Measurements from ENCODE around the gene SLC6A6. TPM values are rescaled to one million over a fixed set of nuclear protein-coding genes. Genes with fewer than 3 reads are reported as not detected.

The SLC6A6 gene
- total and polyA plus RNA-seq, 10 of the 15 experiments (the other 5 are each of a cell fraction or from before 2014, with no cell fraction given) = 5.6 to 47.0 (median 20.2) TPM

DNA sequence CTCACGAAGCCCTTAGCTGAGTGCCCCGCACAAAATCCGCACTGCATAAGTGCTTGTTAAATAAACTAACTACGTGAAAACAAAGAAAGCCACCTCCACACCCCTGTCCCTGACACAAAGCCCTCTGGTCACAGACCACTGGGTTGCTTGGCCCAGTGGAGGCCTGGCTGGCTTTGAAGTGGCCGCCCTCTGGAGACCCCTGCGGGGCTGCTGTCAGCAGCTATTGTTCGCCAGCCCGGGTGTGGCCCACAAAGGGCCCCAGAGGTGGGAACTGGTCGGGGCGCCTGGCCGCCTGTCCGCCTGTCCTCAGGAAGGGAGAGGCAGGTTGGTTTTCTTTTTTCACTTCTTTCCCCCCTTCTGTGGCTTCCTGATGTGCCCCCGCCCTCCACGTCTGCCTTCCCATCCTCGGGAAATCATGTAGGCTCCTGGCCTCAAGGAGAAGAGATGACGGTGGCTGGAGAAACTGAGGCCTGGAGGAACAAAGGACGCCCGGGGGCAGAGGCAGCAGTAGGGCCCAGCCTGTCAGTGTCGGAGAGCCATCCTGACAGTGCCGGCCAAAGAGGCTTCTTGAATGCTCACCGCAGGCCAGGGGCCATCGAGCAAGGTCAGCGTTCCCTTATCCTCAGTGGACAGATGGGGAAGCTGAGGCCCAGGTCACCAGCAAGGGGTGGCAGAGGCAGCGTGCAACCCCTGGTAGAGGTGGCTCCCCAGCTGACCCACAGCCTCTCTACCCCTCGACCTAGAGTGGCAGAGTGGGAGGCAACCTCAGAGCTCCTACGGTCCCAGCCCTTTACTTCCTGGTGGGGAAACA, 61.1 kb downstream of the SLC6A6 start:
- peaks cover 6 to 11% of the 10 kb centered on the region in 2 experiments; a peak in 3 of 4 replicates for H3K36me3 ChIP-seq (ENCODE audit: control insufficient read depth in 2 of 2, insufficient read depth in 2 of 2, low read length in 1 of 2)
- FAIRE-seq = no peak
- ChIA-PET RAD21 (ENCODE audit: unreplicated experiment) (interaction anchor here (1.4 to 2.5 kb wide), 2 partner anchors 184 to 260 kb away, joined by 4 to 11 read pairs; no protein-coding TSS in a partner anchor), CTCF (interaction anchor here (0.7 to 3.1 kb wide), 10 partner anchors 7 to 567 kb away, joined by 3 to 17 read pairs (median 8); partner anchors contain the start of gene SLC6A6), SMC1A (ENCODE audit: uncharacterized antibody, unreplicated experiment) (interaction anchor here (1.3 to 2.6 kb wide), 6 partner anchors 33 to 263 kb away, joined by 3 to 18 read pairs (median 4); no protein-coding TSS in a partner anchor), POLR2A (no interaction called here)
- ATAC-seq = no peak
- H3K27ac ChIP-seq (ENCODE audit: control insufficient read depth, insufficient read depth) = no peak overlapping the region
- no peak overlapping the region for H3K9ac ChIP-seq (ENCODE audit: control insufficient read depth, insufficient read depth, low read length)
- no peak for TF ChIP-seq SMAD5 (IDR thresholded peaks at IDR 0.05; ENCODE audit: low read depth)
- no peak for TF ChIP-seq GABPA (IDR thresholded peaks at IDR 0.05; ENCODE audit: low read depth)
- no peak for TF ChIP-seq JUNB (IDR thresholded peaks at IDR 0.05)
- no peak for TF ChIP-seq EED (IDR thresholded peaks at IDR 0.05; ENCODE audit: low read depth)
- no peak for TF ChIP-seq KLF5 (IDR thresholded peaks at IDR 0.05; ENCODE audit: partially characterized antibody)
- no peak for TF ChIP-seq CEBPB (IDR thresholded peaks at IDR 0.05; ENCODE audit: borderline replicate concordance in 1 of 2, low read depth in 2 of 2, low read length in 2 of 2)
- TF ChIP-seq BRCA1 (IDR thresholded peaks at IDR 0.05; ENCODE audit: low read depth, low read length) = no peak
- TF ChIP-seq, protein P1, sequence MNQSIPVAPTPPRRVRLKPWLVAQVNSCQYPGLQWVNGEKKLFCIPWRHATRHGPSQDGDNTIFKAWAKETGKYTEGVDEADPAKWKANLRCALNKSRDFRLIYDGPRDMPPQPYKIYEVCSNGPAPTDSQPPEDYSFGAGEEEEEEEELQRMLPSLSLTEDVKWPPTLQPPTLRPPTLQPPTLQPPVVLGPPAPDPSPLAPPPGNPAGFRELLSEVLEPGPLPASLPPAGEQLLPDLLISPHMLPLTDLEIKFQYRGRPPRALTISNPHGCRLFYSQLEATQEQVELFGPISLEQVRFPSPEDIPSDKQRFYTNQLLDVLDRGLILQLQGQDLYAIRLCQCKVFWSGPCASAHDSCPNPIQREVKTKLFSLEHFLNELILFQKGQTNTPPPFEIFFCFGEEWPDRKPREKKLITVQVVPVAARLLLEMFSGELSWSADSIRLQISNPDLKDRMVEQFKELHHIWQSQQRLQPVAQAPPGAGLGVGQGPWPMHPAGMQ (IDR thresholded peaks at IDR 0.05; ENCODE audit: borderline replicate concordance) = no peak
- TF ChIP-seq BHLHE40 (IDR thresholded peaks at IDR 0.05; ENCODE audit: borderline replicate concordance in 1 of 2, low read depth in 2 of 2, low read length in 1 of 2) = no peak
- no peak for TF ChIP-seq IKZF2 (IDR thresholded peaks at IDR 0.05)
- no peak for TF ChIP-seq NFXL1 (IDR thresholded peaks at IDR 0.05; ENCODE audit: borderline replicate concordance)
- TF ChIP-seq, protein P2, sequence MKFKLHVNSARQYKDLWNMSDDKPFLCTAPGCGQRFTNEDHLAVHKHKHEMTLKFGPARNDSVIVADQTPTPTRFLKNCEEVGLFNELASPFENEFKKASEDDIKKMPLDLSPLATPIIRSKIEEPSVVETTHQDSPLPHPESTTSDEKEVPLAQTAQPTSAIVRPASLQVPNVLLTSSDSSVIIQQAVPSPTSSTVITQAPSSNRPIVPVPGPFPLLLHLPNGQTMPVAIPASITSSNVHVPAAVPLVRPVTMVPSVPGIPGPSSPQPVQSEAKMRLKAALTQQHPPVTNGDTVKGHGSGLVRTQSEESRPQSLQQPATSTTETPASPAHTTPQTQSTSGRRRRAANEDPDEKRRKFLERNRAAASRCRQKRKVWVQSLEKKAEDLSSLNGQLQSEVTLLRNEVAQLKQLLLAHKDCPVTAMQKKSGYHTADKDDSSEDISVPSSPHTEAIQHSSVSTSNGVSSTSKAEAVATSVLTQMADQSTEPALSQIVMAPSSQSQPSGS (IDR thresholded peaks at IDR 0.05; ENCODE audit: low read length) = no peak
- TF ChIP-seq, protein P3, sequence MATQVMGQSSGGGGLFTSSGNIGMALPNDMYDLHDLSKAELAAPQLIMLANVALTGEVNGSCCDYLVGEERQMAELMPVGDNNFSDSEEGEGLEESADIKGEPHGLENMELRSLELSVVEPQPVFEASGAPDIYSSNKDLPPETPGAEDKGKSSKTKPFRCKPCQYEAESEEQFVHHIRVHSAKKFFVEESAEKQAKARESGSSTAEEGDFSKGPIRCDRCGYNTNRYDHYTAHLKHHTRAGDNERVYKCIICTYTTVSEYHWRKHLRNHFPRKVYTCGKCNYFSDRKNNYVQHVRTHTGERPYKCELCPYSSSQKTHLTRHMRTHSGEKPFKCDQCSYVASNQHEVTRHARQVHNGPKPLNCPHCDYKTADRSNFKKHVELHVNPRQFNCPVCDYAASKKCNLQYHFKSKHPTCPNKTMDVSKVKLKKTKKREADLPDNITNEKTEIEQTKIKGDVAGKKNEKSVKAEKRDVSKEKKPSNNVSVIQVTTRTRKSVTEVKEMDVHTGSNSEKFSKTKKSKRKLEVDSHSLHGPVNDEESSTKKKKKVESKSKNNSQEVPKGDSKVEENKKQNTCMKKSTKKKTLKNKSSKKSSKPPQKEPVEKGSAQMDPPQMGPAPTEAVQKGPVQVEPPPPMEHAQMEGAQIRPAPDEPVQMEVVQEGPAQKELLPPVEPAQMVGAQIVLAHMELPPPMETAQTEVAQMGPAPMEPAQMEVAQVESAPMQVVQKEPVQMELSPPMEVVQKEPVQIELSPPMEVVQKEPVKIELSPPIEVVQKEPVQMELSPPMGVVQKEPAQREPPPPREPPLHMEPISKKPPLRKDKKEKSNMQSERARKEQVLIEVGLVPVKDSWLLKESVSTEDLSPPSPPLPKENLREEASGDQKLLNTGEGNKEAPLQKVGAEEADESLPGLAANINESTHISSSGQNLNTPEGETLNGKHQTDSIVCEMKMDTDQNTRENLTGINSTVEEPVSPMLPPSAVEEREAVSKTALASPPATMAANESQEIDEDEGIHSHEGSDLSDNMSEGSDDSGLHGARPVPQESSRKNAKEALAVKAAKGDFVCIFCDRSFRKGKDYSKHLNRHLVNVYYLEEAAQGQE (IDR thresholded peaks at IDR 0.05; ENCODE audit: low read depth, low read length) = no peak
- no peak for TF ChIP-seq ETV6 (conservative IDR thresholded peaks at IDR 0.05 in 1 of 2, IDR thresholded peaks at IDR 0.05 in 1 of 2; ENCODE audit: borderline replicate concordance in 1 of 2, low read depth in 1 of 2)
- TF ChIP-seq SMARCA5 (IDR thresholded peaks at IDR 0.05) = no peak
- 96% methylated on average over 23 of the region's 26 CpGs for WGBS (ENCODE audit: insufficient coverage, insufficient replicate concordance, low lambda C conversion rate, missing lambda C conversion rate)
- no peaks in the 10 kb centered on the region for H3K79me2 ChIP-seq (ENCODE audit: control insufficient read depth, insufficient read depth, low read length)
- no peaks in the 10 kb centered on the region for H3K9me3 ChIP-seq (replicated peaks; ENCODE audit: control insufficient read depth, insufficient read depth, low read length)
- in situ Hi-C loops (cut with MboI) (loop anchor here (5.0 kb wide), 2 partner anchors 201 to 566 kb away; no protein-coding TSS in a partner anchor), intact Hi-C loops (cut with micrococcal nuclease; ENCODE audit: unreplicated experiment) (no loop called here)
- DNase-seq (ENCODE audit: low read depth, low spot score) = no peak
- no peaks in the 10 kb centered on the region for H3K27me3 ChIP-seq (replicated peaks in 1 of 2; ENCODE audit: control insufficient read depth in 2 of 2, insufficient read depth in 2 of 2, low read length in 1 of 2)
- H2AFZ ChIP-seq (ENCODE audit: control insufficient read depth, low read depth, low read length) = no peak overlapping the region
- H3K4me1 ChIP-seq (ENCODE audit: control insufficient read depth, insufficient read depth, low read length) = no peaks in the 10 kb centered on the region
- H4K20me1 ChIP-seq (ENCODE audit: control insufficient read depth, insufficient read depth) = no peaks in the 10 kb centered on the region
- no peak overlapping the region for H3K4me2 ChIP-seq (ENCODE audit: control insufficient read depth, insufficient read depth)
- BruUV-seq (replicated peaks) = no TSS peak
- no peak overlapping the region for H3K4me3 ChIP-seq

All from GM12878 (cell line).